ENCODE results near the gene SLC26A9. TPM values are rescaled to one million over a fixed set of nuclear protein-coding genes. Genes with fewer than 3 reads are reported as not detected.

The SLC26A9 gene
- total RNA-seq, 5 donors from 2014 or later (not counting 1 experiment from before 2014, with no cell fraction given) = 0.06 TPM; not detected in 4

- Mint-ChIP-seq H3K36me3 (no peaks in the 10 kb centered on the region), H3K9me3 (no peaks in the 10 kb centered on the region), H3K4me1 (no peaks in the 10 kb centered on the region), H3K27ac (no peak overlapping the region), H3K27me3 (peaks cover 2 to 3% of the 10 kb centered on the region in 2 donors), H3K4me3 (no peak overlapping the region)
- Histone ChIP-seq H3K27ac (ENCODE audit: low read length) (no peak overlapping the region), H3K4me3 (ENCODE audit: control insufficient read depth in 1 of 2, extremely low read depth in 1 of 2, low read length in 1 of 2) (no peak overlapping the region), H3K27me3 (replicated peaks in 1 of 2; ENCODE audit: control insufficient read depth in 2 of 2, extremely low read depth in 1 of 2, insufficient read depth in 2 of 2, low read length in 1 of 2) (peaks cover 0 to 14% of the 10 kb centered on the region in 2 experiments), H3K9me3 (no peaks in the 10 kb centered on the region), H3K4me1 (ENCODE audit: control insufficient read depth in 1 of 2, extremely low read depth in 1 of 2, insufficient read depth in 2 of 2, low read length in 2 of 2) (peaks cover 0 to 3% of the 10 kb centered on the region in 2 experiments), H3K36me3 (ENCODE audit: control insufficient read depth in 2 of 2, extremely low read depth in 1 of 2, insufficient read depth in 1 of 2, low read length in 1 of 2) (no peaks in the 10 kb centered on the region)
- POLR2A ChIA-PET = no interaction called here
- CTCF ChIA-PET = no interaction called here
- 91% methylated on average over 3 of the region's 3 CpGs for WGBS (ENCODE audit: insufficient coverage)
- DNase-seq (no peak), ATAC-seq (replicated peaks in 1 of 4) (no peak)
Observed at GRCh38 chr1:205974712-205975111, 31.5 kb upstream of the SLC26A9 start.

GRCh38 chr1:205973377-205974232 is 30.3 kb upstream of the SLC26A9 start:
- Histone ChIP-seq H3K27ac (ENCODE audit: low read length) (no peak overlapping the region), H3K9me3 (no peaks in the 10 kb centered on the region), H3K36me3 (ENCODE audit: control insufficient read depth in 2 of 2, extremely low read depth in 1 of 2, insufficient read depth in 1 of 2, low read length in 1 of 2) (no peaks in the 10 kb centered on the region), H3K4me3 (ENCODE audit: control insufficient read depth in 1 of 2, extremely low read depth in 1 of 2, low read length in 1 of 2) (no peak overlapping the region), H3K4me1 (ENCODE audit: control insufficient read depth in 1 of 2, extremely low read depth in 1 of 2, insufficient read depth in 2 of 2, low read length in 2 of 2) (peaks cover 0 to 3% of the 10 kb centered on the region in 2 experiments), H3K27me3 (replicated peaks in 1 of 2; ENCODE audit: control insufficient read depth in 2 of 2, extremely low read depth in 1 of 2, insufficient read depth in 2 of 2, low read length in 1 of 2) (peaks cover 0 to 14% of the 10 kb centered on the region in 2 experiments)
- Mint-ChIP-seq H3K9me3 (no peaks in the 10 kb centered on the region), H3K4me1 (no peaks in the 10 kb centered on the region), H3K27ac (no peak overlapping the region), H3K4me3 (no peak overlapping the region), H3K36me3 (no peaks in the 10 kb centered on the region), H3K27me3 (peaks cover 2 to 3% of the 10 kb centered on the region in 2 donors)
- ChIA-PET POLR2A (no interaction called here), CTCF (no interaction called here)
- DNase-seq (no peak), ATAC-seq (replicated peaks in 1 of 4) (no peak)
- WGBS (ENCODE audit: insufficient coverage) = 98% methylated on average over 8 of the region's 8 CpGs

DNA sequence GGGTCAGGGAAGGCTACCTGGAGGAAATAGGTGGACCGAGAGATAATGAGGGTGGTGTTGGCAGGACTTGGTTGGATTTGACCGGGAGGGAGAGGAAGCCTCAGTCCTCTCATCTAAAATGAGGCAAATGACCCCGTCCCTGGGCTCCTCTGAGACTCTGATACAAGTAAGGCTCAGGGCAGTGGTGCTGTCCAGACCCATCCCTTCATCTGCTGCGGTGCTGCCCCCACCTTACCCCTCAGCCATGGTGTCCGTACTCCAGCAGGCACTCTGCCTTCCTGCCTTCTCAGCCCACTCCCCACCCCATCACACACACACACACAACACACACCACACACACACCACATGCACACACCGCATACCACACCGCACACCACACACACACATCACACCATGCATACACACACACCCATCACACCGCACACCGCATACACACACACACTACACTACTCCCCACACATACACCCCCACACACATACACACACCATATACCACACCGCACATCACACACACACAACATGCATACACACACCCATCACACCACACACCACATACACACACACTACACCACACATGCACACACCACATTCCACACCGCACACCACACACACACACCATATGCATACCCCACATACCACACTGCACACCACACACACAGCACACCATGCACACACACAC is 29.4 kb upstream of the SLC26A9 start:
- H3K36me3 Mint-ChIP-seq = no peaks in the 10 kb centered on the region
- Histone ChIP-seq H3K4me3 (ENCODE audit: control insufficient read depth in 1 of 2, extremely low read depth in 1 of 2, low read length in 1 of 2) (no peak overlapping the region), H3K27me3 (replicated peaks in 1 of 2; ENCODE audit: control insufficient read depth in 2 of 2, extremely low read depth in 1 of 2, insufficient read depth in 2 of 2, low read length in 1 of 2) (peaks cover 0 to 10% of the 10 kb centered on the region in 2 experiments), H3K36me3 (ENCODE audit: control insufficient read depth in 2 of 2, extremely low read depth in 1 of 2, insufficient read depth in 1 of 2, low read length in 1 of 2) (no peaks in the 10 kb centered on the region), H3K9me3 (no peaks in the 10 kb centered on the region), H3K27ac (ENCODE audit: low read length) (no peak overlapping the region), H3K4me1 (ENCODE audit: control insufficient read depth in 1 of 2, extremely low read depth in 1 of 2, insufficient read depth in 2 of 2, low read length in 2 of 2) (peaks cover 0 to 3% of the 10 kb centered on the region in 2 experiments)
- WGBS (ENCODE audit: insufficient coverage) = 87% methylated on average over 11 of the region's 11 CpGs
- CTCF ChIA-PET = interaction anchor here in 1 of 2 donors (0.5 kb wide), 1 partner anchor 1366 kb away, joined by 5 read pairs; no protein-coding TSS in a partner anchor
- no peak for DNase-seq
- no peaks in the 10 kb centered on the region for H3K9me3 Mint-ChIP-seq
- H3K4me3 Mint-ChIP-seq = no peak overlapping the region
- H3K27me3 Mint-ChIP-seq = peaks cover 2 to 3% of the 10 kb centered on the region in 2 donors
- POLR2A ChIA-PET = no interaction called here
- no peak overlapping the region for H3K27ac Mint-ChIP-seq
- no peak for ATAC-seq (replicated peaks in 1 of 4)
- no peaks in the 10 kb centered on the region for H3K4me1 Mint-ChIP-seq

- Histone ChIP-seq H3K4me3 (ENCODE audit: control insufficient read depth in 1 of 2, extremely low read depth in 1 of 2, low read length in 1 of 2) (no peak overlapping the region), H3K36me3 (ENCODE audit: control insufficient read depth in 2 of 2, extremely low read depth in 1 of 2, insufficient read depth in 1 of 2, low read length in 1 of 2) (no peaks in the 10 kb centered on the region), H3K27ac (ENCODE audit: low read length) (no peak overlapping the region), H3K4me1 (ENCODE audit: control insufficient read depth in 1 of 2, extremely low read depth in 1 of 2, insufficient read depth in 2 of 2, low read length in 2 of 2) (peaks cover 0 to under 1% of the 10 kb centered on the region in 2 experiments), H3K27me3 (replicated peaks in 1 of 2; ENCODE audit: control insufficient read depth in 2 of 2, extremely low read depth in 1 of 2, insufficient read depth in 2 of 2, low read length in 1 of 2) (peaks cover 0 to 5% of the 10 kb centered on the region in 2 experiments), H3K9me3 (no peaks in the 10 kb centered on the region)
- Mint-ChIP-seq H3K27ac (no peak overlapping the region), H3K36me3 (no peaks in the 10 kb centered on the region), H3K9me3 (no peaks in the 10 kb centered on the region), H3K4me3 (no peak overlapping the region), H3K4me1 (no peaks in the 10 kb centered on the region), H3K27me3 (no peaks in the 10 kb centered on the region)
- ATAC-seq (replicated peaks in 1 of 4) (no peak), DNase-seq (no peak)
- ChIA-PET CTCF (interaction anchor here in 1 of 2 donors (0.5 kb wide), 1 partner anchor 1366 kb away, joined by 5 read pairs; no protein-coding TSS in a partner anchor), POLR2A (no interaction called here)
- 44% methylated on average over 2 of the region's 4 CpGs for WGBS (ENCODE audit: insufficient coverage)
Observed at GRCh38 chr1:205972081-205972480, 28.8 kb upstream of the SLC26A9 start.

- Mint-ChIP-seq H3K4me3 (no peak overlapping the region), H3K27me3 (no peaks in the 10 kb centered on the region), H3K36me3 (no peaks in the 10 kb centered on the region), H3K9me3 (no peaks in the 10 kb centered on the region), H3K27ac (no peak overlapping the region), H3K4me1 (no peaks in the 10 kb centered on the region)
- Histone ChIP-seq H3K27ac (ENCODE audit: low read length) (no peak overlapping the region), H3K36me3 (ENCODE audit: control insufficient read depth in 2 of 2, extremely low read depth in 1 of 2, insufficient read depth in 1 of 2, low read length in 1 of 2) (no peaks in the 10 kb centered on the region), H3K9me3 (no peaks in the 10 kb centered on the region), H3K27me3 (replicated peaks in 1 of 2; ENCODE audit: control insufficient read depth in 2 of 2, extremely low read depth in 1 of 2, insufficient read depth in 2 of 2, low read length in 1 of 2) (no peaks in the 10 kb centered on the region), H3K4me3 (ENCODE audit: control insufficient read depth in 1 of 2, extremely low read depth in 1 of 2, low read length in 1 of 2) (no peak overlapping the region), H3K4me1 (ENCODE audit: control insufficient read depth in 1 of 2, extremely low read depth in 1 of 2, insufficient read depth in 2 of 2, low read length in 2 of 2) (no peaks in the 10 kb centered on the region)
- DNase-seq (no peak), ATAC-seq (replicated peaks in 1 of 4) (no peak)
- ChIA-PET POLR2A (no interaction called here), CTCF (interaction anchor here in 1 of 2 donors (0.6 kb wide), 1 partner anchor 13 kb away, joined by 3 read pairs; no protein-coding TSS in a partner anchor)
- whole genome bisulfite sequencing (ENCODE audit: insufficient coverage) = 63% methylated on average over 3 of the region's 4 CpGs
Observed at GRCh38 chr1:205971082-205971481, 27.8 kb upstream of the SLC26A9 start.

DNA sequence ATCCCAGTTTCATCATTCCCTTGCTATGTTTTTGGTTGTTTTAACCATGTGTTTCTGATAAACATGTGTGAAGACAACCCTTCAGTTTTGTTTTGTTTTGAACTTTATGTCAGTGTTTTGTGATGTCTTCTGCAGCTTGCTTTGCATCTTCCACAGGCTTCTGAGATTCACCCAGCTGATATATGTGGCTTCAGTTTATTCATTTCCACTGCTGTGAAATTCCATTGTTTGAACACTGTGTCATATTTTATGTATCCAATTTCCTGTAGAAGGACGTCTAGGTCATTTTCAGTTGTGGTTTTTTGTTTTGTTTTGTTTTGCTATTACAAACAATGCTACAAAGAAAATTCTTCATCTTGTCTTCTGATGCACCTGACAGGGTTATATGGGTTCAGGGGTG is 27.2 kb upstream of the SLC26A9 start:
- no peak overlapping the region for H3K27ac Mint-ChIP-seq
- no peak for DNase-seq

More for the DNA sequence above, 27.2 kb upstream of the SLC26A9 start:
- Histone ChIP-seq H3K9me3 (no peaks in the 10 kb centered on the region), H3K4me3 (ENCODE audit: control insufficient read depth in 1 of 2, extremely low read depth in 1 of 2, low read length in 1 of 2) (no peak overlapping the region), H3K27ac (ENCODE audit: low read length) (no peak overlapping the region), H3K36me3 (ENCODE audit: control insufficient read depth in 2 of 2, extremely low read depth in 1 of 2, insufficient read depth in 1 of 2, low read length in 1 of 2) (no peaks in the 10 kb centered on the region), H3K27me3 (replicated peaks in 1 of 2; ENCODE audit: control insufficient read depth in 2 of 2, extremely low read depth in 1 of 2, insufficient read depth in 2 of 2, low read length in 1 of 2) (no peaks in the 10 kb centered on the region), H3K4me1 (ENCODE audit: control insufficient read depth in 1 of 2, extremely low read depth in 1 of 2, insufficient read depth in 2 of 2, low read length in 2 of 2) (no peaks in the 10 kb centered on the region)
- Mint-ChIP-seq H3K4me1 (no peaks in the 10 kb centered on the region), H3K9me3 (no peaks in the 10 kb centered on the region), H3K36me3 (no peaks in the 10 kb centered on the region), H3K27me3 (no peaks in the 10 kb centered on the region), H3K4me3 (no peak overlapping the region)
- ChIA-PET POLR2A (no interaction called here), CTCF (interaction anchor here in 1 of 2 donors (0.6 to 1.4 kb wide), 3 partner anchors 9 to 311 kb away, joined by 3 to 5 read pairs (median 3); no protein-coding TSS in a partner anchor)
- no peak for ATAC-seq (replicated peaks in 1 of 4)
- WGBS (ENCODE audit: insufficient coverage) = no CpG with 5 or more reads among the region's 1 CpG
